Lower lobe of right lung (tissue), 2 donors: ENCODE data around the gene RAB4B. TPM values are rescaled to one million over a fixed set of nuclear protein-coding genes. Genes with fewer than 3 reads are reported as not detected.

Experiments
- ATAC-seq, 2 donors: fragments of 200-7000 bp; cut with Tn5 transposase; one replicate each; pipeline ENCODE4 v1.9.1; 2020 to 2022; ENCODE audit warnings: mild to moderate bottlenecking in 2 of 2, moderate library complexity in 2 of 2
- DNase-seq: peaks from one replicate; pipeline ENCODE4 v3.0.0-alpha.2; 2020
- H3K27ac ChIP-seq: fragments of 200-600 bp; one replicate; pipeline ENCODE4 v1.8.0; 2022
- H3K27me3 ChIP-seq: fragments of 200-600 bp; one replicate; pipeline ENCODE4 v1.8.0; 2022; ENCODE audit warnings: low read depth
- H3K36me3 ChIP-seq: fragments of 200-600 bp; one replicate; pipeline ENCODE4 v1.8.0; 2022; ENCODE audit warnings: mild to moderate bottlenecking
- H3K4me1 ChIP-seq: fragments of 200-600 bp; one replicate; pipeline ENCODE4 v1.8.0; 2022
- H3K4me3 ChIP-seq: fragments of 200-600 bp; one replicate; pipeline ENCODE4 v1.8.0; 2022; ENCODE audit warnings: mild to moderate bottlenecking
- H3K9me3 ChIP-seq: fragments of 200-600 bp; one replicate; pipeline ENCODE4 v1.8.0; 2022
- CTCF ChIP-seq: fragments of 200-600 bp; IDR thresholded peaks from one replicate; pipeline ENCODE4 v1.8.0; 2022; ENCODE audit warnings: antibody characterized with exemption, mild to moderate bottlenecking
- intact Hi-C: fragments of 100-400 bp; cut with DNase I; formaldehyde crosslinking; loops from one replicate; pipeline ENCODE4 v1.11.0; 2022
- total RNA-seq: library from RNA; stranded (reverse); fragmentation: NEBNext Ultra II Directional; extraction: Animal tissue kit (Norgen Biotek cat#: 25700); gene quantifications from one replicate; pipeline ENCODE4 v1.2.1, GENCODE V29; 2021
- donor health status: DM: no; HTN: yes; CAD: no; lungs with severe emphysema.

Gene RAB4B
- total RNA-seq, 1 donor from 2014 or later: 48.5 TPM

GRCh38 chr19:40742477-40742876 is 35.6 kb upstream of the RAB4B start:
- ATAC-seq: peak in 1 of 2 donors; percentile 2
- no peak overlapping the region for H3K27ac ChIP-seq
- no peak for TF ChIP-seq CTCF

GRCh38 chr19:40742886-40743285 is 35.2 kb upstream of the RAB4B start:
- Histone ChIP-seq H3K4me3 (no peak overlapping the region), H3K9me3 (no peaks in the 10 kb centered on the region), H3K36me3 (peaks cover 33% of the 10 kb centered on the region), H3K27ac (no peak overlapping the region), H3K4me1 (peaks cover 35% of the 10 kb centered on the region), H3K27me3 (no peaks in the 10 kb centered on the region)
- DNase-seq (no peak), ATAC-seq (no peak)
- intact Hi-C loops: no loop called here
- TF ChIP-seq CTCF: no peak

More at GRCh38 chr19:40742477-40742876, 35.6 kb upstream of the RAB4B start:
- H3K4me3 ChIP-seq: no peak overlapping the region
- peaks cover 31% of the 10 kb centered on the region for H3K4me1 ChIP-seq
- H3K36me3 ChIP-seq: peaks cover 37% of the 10 kb centered on the region
- intact Hi-C loops: no loop called here
- no peak for DNase-seq
- no peaks in the 10 kb centered on the region for H3K9me3 ChIP-seq
- no peaks in the 10 kb centered on the region for H3K27me3 ChIP-seq

GRCh38 chr19:40743926-40744325 is 34.1 kb upstream of the RAB4B start:
- TF ChIP-seq CTCF: no peak
- Histone ChIP-seq H3K9me3 (no peaks in the 10 kb centered on the region), H3K27ac (peak overlapping the region; percentile 72), H3K36me3 (peaks cover 22% of the 10 kb centered on the region), H3K27me3 (no peaks in the 10 kb centered on the region), H3K4me3 (peak overlapping the region; percentile 30), H3K4me1 (peaks cover 45% of the 10 kb centered on the region)
- intact Hi-C loops: no loop called here
- DNase-seq (no peak), ATAC-seq (no peak)

GRCh38 chr19:40744554-40745401 is 33.3 kb upstream of the RAB4B start:
- Histone ChIP-seq H3K4me1 (peaks cover 53% of the 10 kb centered on the region), H3K4me3 (peak overlapping the region; percentile 30), H3K9me3 (no peaks in the 10 kb centered on the region), H3K27ac (peak overlapping the region; percentile 72), H3K27me3 (no peaks in the 10 kb centered on the region), H3K36me3 (peaks cover 14% of the 10 kb centered on the region)
- peak; percentile 63 for DNase-seq
- intact Hi-C loops: no loop called here
- TF ChIP-seq CTCF: peak; percentile 17
- peak; percentile 67 to 80 for ATAC-seq

- no peak for ATAC-seq
- intact Hi-C loops: no loop called here
- peak overlapping the region; percentile 29 for H3K4me3 ChIP-seq
Measured at GRCh38 chr19:40745402-40745780, 32.7 kb upstream of the RAB4B start.

More at GRCh38 chr19:40745402-40745780, 32.7 kb upstream of the RAB4B start:
- DNase-seq: no peak
- Histone ChIP-seq H3K27ac (peak overlapping the region; percentile 72), H3K36me3 (peaks cover 8% of the 10 kb centered on the region), H3K9me3 (no peaks in the 10 kb centered on the region), H3K27me3 (no peaks in the 10 kb centered on the region), H3K4me1 (peaks cover 49% of the 10 kb centered on the region)
- no peak for TF ChIP-seq CTCF
